ENCODE data around the gene LYZL1. TPM values are rescaled to one million over a fixed set of nuclear protein-coding genes. Genes with fewer than 3 reads are reported as not detected.

Gene LYZL1
- total and polyA plus RNA-seq, 2 experiments from 2014 or later = not detected

DNA sequence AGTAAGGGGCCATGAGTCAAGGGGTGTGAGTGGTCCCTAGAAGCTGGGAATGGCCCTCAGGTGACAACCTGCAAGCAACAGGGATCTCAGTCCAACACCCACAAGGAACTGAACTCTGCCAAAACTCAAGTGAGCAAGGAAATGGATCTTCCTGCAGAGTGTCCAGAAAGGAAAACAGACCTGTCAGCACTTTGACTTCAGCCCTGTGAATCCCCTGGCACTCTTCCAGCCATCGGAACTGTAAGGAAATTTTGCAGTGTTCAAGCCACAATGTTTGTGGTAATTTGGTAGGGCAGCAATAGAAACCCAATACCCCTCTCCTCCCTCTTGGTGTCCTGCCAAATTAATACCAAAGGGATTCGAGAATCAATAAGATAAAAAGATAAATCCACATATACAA lies 6.9 kb downstream of the LYZL1 start:
- no peaks in the 10 kb centered on the region for H4K20me1 ChIP-seq (ENCODE audit: insufficient read depth)
- H3K36me3 ChIP-seq (ENCODE audit: low read depth) = no peaks in the 10 kb centered on the region
- H3K27ac ChIP-seq = no peak overlapping the region
- no peak overlapping the region for H2AFZ ChIP-seq
- H3F3A ChIP-seq (ENCODE audit: insufficient read depth) = no peaks in the 10 kb centered on the region
- DNase-seq = no peak
- H3K27me3 ChIP-seq (replicated peaks; ENCODE audit: insufficient read depth) = peaks cover 25% of the 10 kb centered on the region
- H3K9me3 ChIP-seq (ENCODE audit: low read depth) = no peaks in the 10 kb centered on the region
- H3K9me2 ChIP-seq (ENCODE audit: insufficient read depth) = no peaks in the 10 kb centered on the region
- H3K79me2 ChIP-seq (ENCODE audit: insufficient read depth) = no peaks in the 10 kb centered on the region
- no peak overlapping the region for H3K4me3 ChIP-seq
- no peak overlapping the region for H3K9ac ChIP-seq
- 8 to 13% methylated on average over 2 of the region's 2 CpGs for WGBS, 2 experiments (ENCODE audit: low coverage in 1 of 2, low lambda C conversion rate in 2 of 2, missing lambda C conversion rate in 2 of 2)
- TF ChIP-seq EZH2 (IDR thresholded peaks at IDR 0.05; ENCODE audit: insufficient read depth, poor library complexity, severe bottlenecking) (no peak), EZH2phosphoT487 (IDR thresholded peaks at IDR 0.05; ENCODE audit: insufficient read depth, low read depth) (no peak)
- H3K4me1 ChIP-seq (ENCODE audit: insufficient read depth) = no peaks in the 10 kb centered on the region
- in situ Hi-C loops (cut with MboI) = no loop called here
- no peak overlapping the region for H3K4me2 ChIP-seq (ENCODE audit: unreplicated experiment)

- WGBS, 2 experiments (ENCODE audit: low coverage in 1 of 2, low lambda C conversion rate in 2 of 2, missing lambda C conversion rate in 2 of 2) = 5 to 7% methylated on average over 1 of the region's 1 CpG
- no peak for DNase-seq
Observed at GRCh38 chr10:29297678-29298077, 8.8 kb downstream of the LYZL1 start.

DNA sequence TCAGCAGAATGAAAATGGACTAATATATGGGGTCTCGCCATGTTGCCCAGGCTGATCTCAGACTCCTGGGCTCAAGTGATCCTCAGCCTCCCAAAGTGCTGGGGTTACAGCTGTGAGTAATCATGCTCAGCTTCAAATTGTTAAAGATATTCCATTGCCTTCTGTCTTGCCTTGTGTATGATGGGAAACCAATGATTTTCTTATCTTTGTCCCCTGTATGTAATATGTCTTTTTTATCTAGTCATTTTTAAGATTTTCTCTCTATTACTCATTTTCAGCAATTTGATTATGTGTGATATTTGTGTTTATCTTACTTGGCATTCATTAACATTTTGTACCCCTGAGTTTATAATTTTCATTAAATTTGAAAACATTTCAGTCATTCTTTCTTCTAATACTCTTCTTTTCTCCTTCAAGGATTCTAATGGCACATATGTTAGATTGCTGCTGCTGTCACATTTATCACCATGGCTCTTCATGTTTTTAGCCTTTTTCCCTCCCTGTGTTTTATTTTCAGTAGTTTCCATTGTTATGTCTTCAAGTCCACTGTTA lies 12.6 kb downstream of the LYZL1 start:
- 36 to 59% methylated on average over 1 of the region's 1 CpG for WGBS, 2 experiments (ENCODE audit: low coverage in 1 of 2, low lambda C conversion rate in 2 of 2, missing lambda C conversion rate in 2 of 2)
- Histone ChIP-seq H3K27ac (no peak overlapping the region), H3K9me2 (ENCODE audit: insufficient read depth) (no peaks in the 10 kb centered on the region), H3K79me2 (ENCODE audit: insufficient read depth) (no peaks in the 10 kb centered on the region), H3K9ac (no peak overlapping the region), H2AFZ (no peak overlapping the region), H3K36me3 (ENCODE audit: low read depth) (no peaks in the 10 kb centered on the region), H3K27me3 (replicated peaks; ENCODE audit: insufficient read depth) (no peaks in the 10 kb centered on the region), H3K4me2 (ENCODE audit: unreplicated experiment) (no peak overlapping the region), H3K4me1 (ENCODE audit: insufficient read depth) (no peaks in the 10 kb centered on the region), H3F3A (ENCODE audit: insufficient read depth) (no peaks in the 10 kb centered on the region), H3K4me3 (no peak overlapping the region), H3K9me3 (ENCODE audit: low read depth) (no peaks in the 10 kb centered on the region), H4K20me1 (ENCODE audit: insufficient read depth) (no peaks in the 10 kb centered on the region)
- no peak for TF ChIP-seq EZH2phosphoT487 (IDR thresholded peaks at IDR 0.05; ENCODE audit: insufficient read depth, low read depth)
- TF ChIP-seq EZH2 (IDR thresholded peaks at IDR 0.05; ENCODE audit: insufficient read depth, poor library complexity, severe bottlenecking) = no peak
- in situ Hi-C loops (cut with MboI) = loop anchor here (10.0 kb wide), 1 partner anchor 637 kb away; no protein-coding TSS in a partner anchor
- no peak for DNase-seq

More at GRCh38 chr10:29297678-29298077, 8.8 kb downstream of the LYZL1 start:
- no peaks in the 10 kb centered on the region for H3K9me2 ChIP-seq (ENCODE audit: insufficient read depth)
- in situ Hi-C loops (cut with MboI) = no loop called here
- no peak overlapping the region for H2AFZ ChIP-seq
- no peak overlapping the region for H3K4me2 ChIP-seq (ENCODE audit: unreplicated experiment)
- H3F3A ChIP-seq (ENCODE audit: insufficient read depth) = no peaks in the 10 kb centered on the region
- H3K27ac ChIP-seq = no peak overlapping the region
- TF ChIP-seq EZH2 (IDR thresholded peaks at IDR 0.05; ENCODE audit: insufficient read depth, poor library complexity, severe bottlenecking) (no peak), EZH2phosphoT487 (IDR thresholded peaks at IDR 0.05; ENCODE audit: insufficient read depth, low read depth) (no peak)
- H3K36me3 ChIP-seq (ENCODE audit: low read depth) = no peaks in the 10 kb centered on the region
- peaks cover 22% of the 10 kb centered on the region for H3K27me3 ChIP-seq (replicated peaks; ENCODE audit: insufficient read depth)
- H3K4me1 ChIP-seq (ENCODE audit: insufficient read depth) = no peaks in the 10 kb centered on the region
- H3K4me3 ChIP-seq = no peak overlapping the region
- no peaks in the 10 kb centered on the region for H3K9me3 ChIP-seq (ENCODE audit: low read depth)
- no peaks in the 10 kb centered on the region for H3K79me2 ChIP-seq (ENCODE audit: insufficient read depth)
- H3K9ac ChIP-seq = no peak overlapping the region
- H4K20me1 ChIP-seq (ENCODE audit: insufficient read depth) = no peaks in the 10 kb centered on the region

DNA sequence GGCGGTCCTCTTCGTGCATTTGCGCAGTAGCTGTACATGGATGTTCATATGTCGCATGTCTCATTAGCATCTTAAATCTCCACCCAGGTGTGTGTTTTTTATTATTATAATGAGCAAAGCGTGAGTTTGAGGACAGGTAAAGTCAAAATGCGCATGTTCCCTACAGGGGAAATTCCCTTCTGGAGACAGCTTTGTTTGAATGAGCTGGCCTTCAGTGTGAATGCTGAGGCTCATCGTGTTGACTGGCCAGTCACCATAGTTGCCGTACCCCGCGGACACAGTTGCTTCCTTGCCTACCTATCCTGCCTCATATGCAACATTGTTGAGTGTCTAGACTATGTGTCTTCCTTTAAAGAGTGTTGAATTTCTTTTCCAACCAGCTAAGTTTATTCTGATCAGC lies 13.6 kb downstream of the LYZL1 start:
- Histone ChIP-seq H4K20me1 (ENCODE audit: insufficient read depth) (no peaks in the 10 kb centered on the region), H3K4me3 (no peak overlapping the region), H2AFZ (no peak overlapping the region), H3K27me3 (replicated peaks; ENCODE audit: insufficient read depth) (no peaks in the 10 kb centered on the region), H3K36me3 (ENCODE audit: low read depth) (no peaks in the 10 kb centered on the region), H3K79me2 (ENCODE audit: insufficient read depth) (no peaks in the 10 kb centered on the region), H3F3A (ENCODE audit: insufficient read depth) (no peaks in the 10 kb centered on the region), H3K9me2 (ENCODE audit: insufficient read depth) (no peaks in the 10 kb centered on the region), H3K4me2 (ENCODE audit: unreplicated experiment) (no peak overlapping the region), H3K9me3 (ENCODE audit: low read depth) (no peaks in the 10 kb centered on the region), H3K9ac (no peak overlapping the region), H3K4me1 (ENCODE audit: insufficient read depth) (no peaks in the 10 kb centered on the region), H3K27ac (no peak overlapping the region)
- in situ Hi-C loops (cut with MboI) = loop anchor here (10.0 kb wide), 1 partner anchor 638 kb away; no protein-coding TSS in a partner anchor
- no peak for TF ChIP-seq EZH2phosphoT487 (IDR thresholded peaks at IDR 0.05; ENCODE audit: insufficient read depth, low read depth)
- WGBS, 2 experiments (ENCODE audit: low coverage in 1 of 2, low lambda C conversion rate in 2 of 2, missing lambda C conversion rate in 2 of 2) = 75% methylated on average over 10 of the region's 10 CpGs
- DNase-seq = no peak
